Testis (tissue), 3 donors: ENCODE data around the gene MAST4. TPM values are rescaled to one million over a fixed set of nuclear protein-coding genes. Genes with fewer than 3 reads are reported as not detected.

Experiments
- DNase-seq: peaks from one replicate; pipeline ENCODE4 v3.0.0-alpha.2; 2019
- H3K27ac ChIP-seq, 2 donors: fragments of 200-600 bp; sonication (generic); one replicate each; pipeline ENCODE4 v1.5.1; 2019
- H3K27me3 ChIP-seq: fragments of 200-600 bp; sonication (generic); one replicate; pipeline ENCODE4 v1.5.1; 2019
- H3K36me3 ChIP-seq: fragments of 200-600 bp; sonication (generic); one replicate; pipeline ENCODE4 v1.5.1; 2017; ENCODE audit warnings: low read depth; ENCODE audit errors: missing control alignments
- H3K4me1 ChIP-seq: fragments of 200-600 bp; sonication (generic); one replicate; pipeline ENCODE4 v1.5.1; 2019
- H3K4me3 ChIP-seq, 2 donors: fragments of 200-600 bp; sonication (generic); one replicate each; pipeline ENCODE4 v1.5.1; 2017 to 2019
- H3K9me3 ChIP-seq: fragments of 200-600 bp; sonication (generic); one replicate; pipeline ENCODE4 v1.5.1; 2017
- CTCF ChIP-seq, 3 experiments: fragments of 450-650 bp in 2 of 3; fragments of 200-600 bp in 1 of 3; sonication (generic) in 1 of 3; IDR thresholded peaks; one replicate each; pipeline ENCODE4 v1.5.1; 2016 to 2019; ENCODE audit warnings: antibody characterized with exemption in 3 of 3, mild to moderate bottlenecking in 2 of 3, moderate library complexity in 1 of 3
- POLR2A ChIP-seq: fragments of 450-650 bp; IDR thresholded peaks from one replicate; pipeline ENCODE4 v1.6.1; 2017; ENCODE audit warnings: antibody characterized with exemption, mild to moderate bottlenecking, moderate library complexity
- WGBS, 2 donors: methylation state at CpG; one replicate each; pipeline ENCODE4 v1.1.5; 2018; 5-methylcytosine and 5-hydroxymethylcytosine counted together
- intact Hi-C: fragments of 100-400 bp; cut with DNase I; formaldehyde crosslinking; loops from one replicate; pipeline ENCODE4 v1.15.1; 2023; ENCODE audit warnings: low total_unique reads
- polyA plus RNA-seq: library from polyadenylated mRNA; stranded (reverse); fragments of 350-450 nt; fragmentation: Illumina TruSeq; extraction: RNeasy Lipid Tissue Mini Kit (QIAGEN cat#74804); gene quantifications from one replicate; pipeline ENCODE4 v1.2.3, GENCODE V29; 2014; ENCODE audit warnings: low read depth, low replicate concordance; ENCODE audit not compliant: insufficient read depth
- total RNA-seq, 2 donors: library from RNA; depleted of rRNA; stranded (reverse); fragments of >200 nt; gene quantifications; one replicate each; pipeline ENCODE4 v1.2.3, GENCODE V29; 2016

The MAST4 gene
- total and polyA plus RNA-seq, 3 donors from 2014 or later = 27.2 to 56.4 (median 51.4) TPM

GRCh38 chr5:66814146-66814991, 218.2 kb downstream of the MAST4 start:
- intact Hi-C loops = no loop called here
- Histone ChIP-seq H3K4me3 (no peak overlapping the region), H3K9me3 (no peaks in the 10 kb centered on the region), H3K27ac (no peak overlapping the region), H3K27me3 (no peaks in the 10 kb centered on the region), H3K4me1 (no peaks in the 10 kb centered on the region), H3K36me3 (no peaks in the 10 kb centered on the region)
- 46 to 49% methylated on average over 6 of the region's 6 CpGs for WGBS, 2 donors
- TF ChIP-seq CTCF (IDR thresholded peaks at IDR 0.05) = peak; percentile 68 to 76 (median 68)
- no peak for TF ChIP-seq POLR2A
- DNase-seq = peak; percentile 46

- Histone ChIP-seq H3K27me3 (no peaks in the 10 kb centered on the region), H3K4me1 (no peaks in the 10 kb centered on the region), H3K36me3 (no peaks in the 10 kb centered on the region), H3K27ac (no peak overlapping the region), H3K9me3 (no peaks in the 10 kb centered on the region), H3K4me3 (no peak overlapping the region)
- DNase-seq = no peak
- TF ChIP-seq POLR2A = no peak
- no peak for TF ChIP-seq CTCF (IDR thresholded peaks at IDR 0.05)
- WGBS, 2 donors = 92 to 93% methylated on average over 5 of the region's 5 CpGs
- intact Hi-C loops = no loop called here
Measured at GRCh38 chr5:66818304-66818934, 222.2 kb downstream of the MAST4 start.

- TF ChIP-seq CTCF (IDR thresholded peaks at IDR 0.05) = no peak
- no peak for TF ChIP-seq POLR2A
- Histone ChIP-seq H3K27me3 (no peaks in the 10 kb centered on the region), H3K27ac (no peak overlapping the region), H3K4me1 (no peaks in the 10 kb centered on the region), H3K9me3 (no peaks in the 10 kb centered on the region), H3K4me3 (no peak overlapping the region), H3K36me3 (no peaks in the 10 kb centered on the region)
- no peak for DNase-seq
- 94 to 95% methylated on average over 4 of the region's 4 CpGs for WGBS, 2 donors
- intact Hi-C loops = no loop called here
Measured at GRCh38 chr5:66818935-66819328, 222.7 kb downstream of the MAST4 start.

- H3K9me3 ChIP-seq = no peaks in the 10 kb centered on the region
- TF ChIP-seq POLR2A = no peak
- no peak for TF ChIP-seq CTCF (IDR thresholded peaks at IDR 0.05)
- intact Hi-C loops = no loop called here
- H3K36me3 ChIP-seq = no peaks in the 10 kb centered on the region
- no peak overlapping the region for H3K4me3 ChIP-seq
- H3K4me1 ChIP-seq = no peaks in the 10 kb centered on the region
- no peak for DNase-seq
- WGBS, 2 donors = 91 to 96% methylated on average over 5 of the region's 5 CpGs
- H3K27me3 ChIP-seq = no peaks in the 10 kb centered on the region
- no peak overlapping the region for H3K27ac ChIP-seq
Measured at GRCh38 chr5:66820630-66821207, 224.5 kb downstream of the MAST4 start.
